Epithelial cell of proximal tubule (primary cell): Measurements from ENCODE around the gene DCUN1D5. TPM values are rescaled to one million over a fixed set of nuclear protein-coding genes. Genes with fewer than 3 reads are reported as not detected.

Experiments
- DNase-seq: peaks from one replicate; pipeline ENCODE4 v3.0.0-alpha.2; 2011; ENCODE audit warnings: low read depth
- H3K4me3 ChIP-seq: 2 replicates; pipeline ENCODE4 v1.5.1; 2011; ENCODE audit warnings: low read depth, mild to moderate bottlenecking, low read length
- CTCF ChIP-seq: conservative IDR thresholded peaks from 2 replicates; pipeline ENCODE4 v1.5.1; 2012; ENCODE audit warnings: low read depth, mild to moderate bottlenecking, low read length
- total RNA-seq: library from RNA; depleted of rRNA; stranded (reverse); fragments of >200 nt; gene quantifications from 2 replicates; pipeline ENCODE4 v1.2.3, GENCODE V29; 2015

DCUN1D5 gene
- total RNA-seq, 1 donor from 2014 or later, result 66.5 TPM

- DNase-seq, result no peak
- H3K4me3 ChIP-seq, result no peak overlapping the region
- TF ChIP-seq CTCF, result no peak
These were observed 12.1 kb downstream of the DCUN1D5 start for GRCh38 chr11:103079833-103080232.

GRCh38 chr11:103078710-103079109 is 13.2 kb downstream of the DCUN1D5 start:
- no peak for TF ChIP-seq CTCF
- no peak overlapping the region for H3K4me3 ChIP-seq
- no peak for DNase-seq

GRCh38 chr11:103077554-103077953 is 14.4 kb downstream of the DCUN1D5 start:
- TF ChIP-seq CTCF, result no peak
- DNase-seq, result no peak
- H3K4me3 ChIP-seq, result no peak overlapping the region

- H3K4me3 ChIP-seq, result no peak overlapping the region
- no peak for TF ChIP-seq CTCF
- DNase-seq, result no peak
These were observed 15.6 kb downstream of the DCUN1D5 start for GRCh38 chr11:103076361-103076760.

GRCh38 chr11:103071008-103071407 is 21.0 kb downstream of the DCUN1D5 start:
- no peak for TF ChIP-seq CTCF
- no peak for DNase-seq
- H3K4me3 ChIP-seq, result no peak overlapping the region

- TF ChIP-seq CTCF, result no peak
- no peak for DNase-seq
- no peak overlapping the region for H3K4me3 ChIP-seq
These were observed 21.8 kb downstream of the DCUN1D5 start for GRCh38 chr11:103070142-103070541.

- H3K4me3 ChIP-seq, result no peak overlapping the region
- no peak for DNase-seq
- TF ChIP-seq CTCF, result no peak
These were observed 22.6 kb downstream of the DCUN1D5 start for GRCh38 chr11:103069367-103069766.
